NCI-H526 treated with DMSO at 0.1 percent for 48 hours (cell line): ENCODE results near the gene PTPRS.

Source experiments
- DNase-seq: peaks from one replicate; lab custom pipeline; 2025; lab: John Stamatoyannopoulos, UW

PTPRS gene

GRCh38 chr19:5355076-5355475, 14.5 kb upstream of the PTPRS start:
- DNase-seq, result no peak

DNA sequence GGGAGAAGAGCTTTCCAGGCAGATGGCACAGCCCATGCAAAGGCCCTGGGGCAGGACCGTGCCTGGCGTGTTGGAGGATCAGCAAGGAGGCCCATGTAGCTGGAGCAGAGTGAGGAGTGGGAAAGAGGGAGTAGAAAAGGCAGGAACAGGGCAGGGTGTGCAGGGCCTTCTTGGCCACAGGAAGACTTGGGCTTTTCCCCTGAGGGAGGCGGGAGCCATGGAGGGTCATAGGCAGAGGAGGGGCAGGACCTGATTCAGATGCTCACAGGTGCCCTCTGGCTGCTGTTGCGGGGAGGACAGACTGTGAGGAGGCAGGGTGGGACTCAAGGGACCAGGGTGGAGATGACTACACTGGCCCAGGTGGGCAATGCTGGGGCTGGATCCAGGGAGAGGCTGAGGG, 13.8 kb upstream of the PTPRS start:
- no peak for DNase-seq

DNA sequence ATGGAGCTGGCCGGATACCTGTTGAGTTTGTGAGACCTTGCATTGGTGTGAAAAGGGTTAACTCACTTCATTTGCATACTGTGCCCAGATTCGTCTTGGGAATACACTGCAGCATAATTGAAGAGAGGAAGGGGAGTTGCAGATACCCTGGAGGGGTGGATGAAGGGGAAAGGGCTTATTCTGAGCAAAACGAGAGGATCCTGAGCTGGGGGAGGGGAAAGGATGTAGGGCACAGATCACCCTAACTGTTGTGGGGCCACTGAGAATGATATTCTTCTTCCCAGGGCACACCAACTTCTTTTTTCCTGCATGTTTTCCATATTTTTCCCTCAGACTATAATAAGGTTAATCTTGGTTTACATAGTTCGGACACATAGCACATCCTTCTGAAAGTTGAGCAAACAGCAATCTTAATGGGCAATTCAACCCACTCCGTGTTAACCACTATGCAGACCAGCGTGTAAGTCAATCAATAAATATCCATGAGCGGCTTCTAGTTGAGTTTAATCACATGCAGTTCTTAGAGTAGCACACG, 11.7 kb upstream of the PTPRS start:
- DNase-seq, result no peak

- DNase-seq, result no peak
These were observed 11.2 kb upstream of the PTPRS start for GRCh38 chr19:5351731-5352228.

GRCh38 chr19:5349041-5349440, 8.4 kb upstream of the PTPRS start:
- no peak for DNase-seq

GRCh38 chr19:5345895-5346386, 5.3 kb upstream of the PTPRS start:
- no peak for DNase-seq

DNA sequence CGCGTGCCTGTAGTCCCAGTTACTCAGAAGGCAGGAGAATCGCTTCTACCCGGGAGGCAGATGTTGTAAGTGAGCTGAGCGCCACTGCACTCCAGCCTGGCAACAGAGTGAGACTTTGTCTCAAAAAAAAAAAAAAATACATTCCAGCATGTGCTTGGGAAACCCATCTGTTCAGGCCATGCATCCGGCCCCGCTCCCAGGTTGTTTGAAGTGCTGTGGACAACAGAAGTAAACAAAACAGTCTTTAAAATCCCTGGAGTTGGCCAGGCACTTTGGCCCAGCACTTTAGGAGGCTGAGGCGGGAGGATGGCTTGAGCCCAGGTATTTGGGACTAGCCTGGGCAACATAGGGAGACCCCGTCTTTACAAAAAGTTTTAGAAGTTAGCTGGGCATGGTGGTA, 3.2 kb upstream of the PTPRS start:
- no peak for DNase-seq

GRCh38 chr19:5342573-5343201, 2.1 kb upstream of the PTPRS start:
- DNase-seq, result no peak

GRCh38 chr19:5341981-5342380, 1.4 kb upstream of the PTPRS start:
- DNase-seq, result no peak

- no peak for DNase-seq
These were observed 822 bp upstream of the PTPRS start for GRCh38 chr19:5341448-5341820.

- DNase-seq, result no peak
These were observed 519 bp downstream of the PTPRS start for GRCh38 chr19:5339950-5340636.

GRCh38 chr19:5339198-5339949, 1.2 kb downstream of the PTPRS start:
- no peak for DNase-seq

GRCh38 chr19:5338656-5339197, 1.9 kb downstream of the PTPRS start:
- DNase-seq, result peak; percentile 26

GRCh38 chr19:5337708-5338655, 2.6 kb downstream of the PTPRS start:
- no peak for DNase-seq

DNA sequence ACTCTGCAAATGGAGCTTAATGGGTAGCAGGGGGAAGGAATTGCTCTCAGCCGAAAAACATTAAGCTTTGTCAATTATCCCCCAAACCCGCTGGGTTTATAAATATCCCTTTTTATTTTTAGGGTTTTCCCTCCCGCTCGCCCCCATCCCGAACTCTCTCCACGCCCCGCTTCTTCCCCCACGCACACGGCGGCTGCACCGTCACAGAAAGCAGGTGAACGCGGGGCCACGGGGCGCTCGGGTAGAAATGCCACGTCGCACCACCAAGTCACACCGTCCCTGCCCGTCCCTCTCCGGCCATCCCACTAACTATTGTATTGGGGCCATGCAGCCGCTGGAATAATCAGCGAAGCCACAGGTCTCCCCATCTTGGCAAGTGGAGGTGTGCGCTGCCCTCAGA, 3.5 kb downstream of the PTPRS start:
- no peak for DNase-seq

DNA sequence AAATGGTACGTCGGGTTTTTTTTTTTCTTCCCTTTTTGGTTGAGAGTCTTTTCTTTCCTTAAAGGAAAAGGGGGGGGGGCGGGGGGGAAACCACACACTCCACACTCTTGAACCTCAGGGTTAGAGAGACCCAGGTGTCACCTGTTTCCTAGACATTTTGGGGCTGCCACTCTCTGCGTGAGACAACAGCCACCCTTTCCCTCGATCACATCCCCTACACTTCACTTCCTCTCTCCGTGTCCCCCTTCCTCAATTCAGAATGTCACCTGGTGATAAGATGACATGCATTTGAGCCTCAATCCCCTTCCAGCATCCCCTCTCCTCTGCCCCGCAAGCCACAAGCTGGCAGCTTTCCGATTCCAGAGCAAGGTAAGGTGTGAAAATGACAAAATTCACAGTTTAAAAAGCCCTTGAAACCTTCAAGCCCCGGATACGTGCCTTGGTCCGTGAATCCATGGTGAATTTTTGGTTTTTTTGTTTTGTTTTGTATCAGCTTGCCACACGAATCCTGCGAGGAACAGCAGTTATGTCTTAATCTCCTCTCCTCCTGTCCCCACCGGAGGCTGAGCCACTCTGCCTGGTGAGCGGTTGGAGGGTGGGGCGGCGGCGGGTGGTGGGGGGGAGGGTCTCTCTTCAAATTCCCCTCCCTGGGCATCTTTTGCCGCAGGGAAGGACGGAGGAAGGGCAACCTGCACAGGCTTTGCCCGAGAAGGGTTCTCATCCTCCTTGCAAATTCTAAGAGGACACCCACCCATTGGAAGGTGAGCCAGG, 4.2 kb downstream of the PTPRS start:
- DNase-seq, result no peak

- no peak for DNase-seq
These were observed 5.0 kb downstream of the PTPRS start for GRCh38 chr19:5335593-5335992.

DNA sequence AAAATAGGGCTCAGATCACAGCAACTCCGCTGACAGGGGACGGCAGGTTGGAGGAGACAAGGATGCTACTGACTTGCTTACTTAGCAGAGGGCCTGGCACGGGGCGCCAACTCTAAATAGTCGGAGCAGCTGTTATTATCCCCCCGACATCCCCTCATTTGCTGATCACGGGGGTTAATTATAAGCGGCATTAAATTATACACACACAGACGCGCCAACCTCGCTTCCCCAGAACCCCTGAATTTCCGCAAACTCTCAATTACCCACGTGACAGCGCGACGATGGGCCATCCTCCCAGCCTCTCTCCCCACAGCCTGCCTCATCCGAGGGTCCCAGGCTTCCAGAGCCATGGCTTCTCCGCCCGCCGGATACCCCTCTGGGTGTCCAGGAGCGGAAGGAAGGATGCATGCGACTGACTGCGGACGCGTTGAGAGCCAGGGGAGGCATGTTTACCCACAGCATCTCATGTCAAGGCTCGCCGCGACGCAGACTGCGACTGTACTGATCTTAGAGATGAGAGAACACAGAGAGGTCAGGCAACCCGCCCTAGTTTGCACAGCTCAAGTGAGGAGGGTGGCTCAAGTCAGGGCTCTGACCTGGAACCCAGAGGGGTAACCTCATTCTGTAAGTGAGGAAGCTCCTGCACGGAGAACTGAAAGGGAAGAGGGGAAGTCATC, 5.7 kb downstream of the PTPRS start:
- DNase-seq, result no peak

GRCh38 chr19:5334366-5334739, 6.3 kb downstream of the PTPRS start:
- no peak for DNase-seq
